Endothelial cell (in vitro differentiated cells): ENCODE measurements around the gene AHRR. TPM values are rescaled to one million over a fixed set of nuclear protein-coding genes. Genes with fewer than 3 reads are reported as not detected.
"Not testable (repeated sequence)": the region's sequence is repeated elsewhere in the genome, so short reads cannot be mapped to it uniquely, and the experiment has no call there.

ENCODE experiments used
- DNase-seq: peaks from one replicate; pipeline ENCODE4 v3.0.0; 2021; ENCODE audit warnings: low spot score
- H3K27ac Mint-ChIP-seq: one replicate; pipeline ENCODE4 v1.8.0; 2021; ENCODE audit warnings: mixed read lengths, inconsistent platforms; ENCODE audit not compliant: unreplicated experiment
- H3K27me3 Mint-ChIP-seq: one replicate; pipeline ENCODE4 v1.8.0; 2021; ENCODE audit warnings: mild to moderate bottlenecking, moderate library complexity, mixed read lengths, inconsistent platforms; ENCODE audit not compliant: unreplicated experiment
- H3K36me3 Mint-ChIP-seq: one replicate; pipeline ENCODE4 v1.8.0; 2021; ENCODE audit warnings: mild to moderate bottlenecking, low read depth, mixed read lengths, inconsistent platforms; ENCODE audit not compliant: unreplicated experiment
- H3K4me1 Mint-ChIP-seq: one replicate; pipeline ENCODE4 v1.8.0; 2021; ENCODE audit warnings: mild to moderate bottlenecking, mixed read lengths, inconsistent platforms; ENCODE audit not compliant: unreplicated experiment
- H3K4me3 Mint-ChIP-seq: one replicate; pipeline ENCODE4 v1.8.0; 2021; ENCODE audit warnings: mild to moderate bottlenecking, mixed read lengths, inconsistent platforms; ENCODE audit not compliant: unreplicated experiment
- H3K9me3 Mint-ChIP-seq: one replicate; pipeline ENCODE4 v1.8.0; 2021; ENCODE audit warnings: mixed read lengths, inconsistent platforms; ENCODE audit not compliant: unreplicated experiment
- total RNA-seq: library from RNA; stranded (reverse); fragmentation: NEBNext Ultra II Directional; extraction: Animal tissue kit (Norgen Biotek cat#: 25700); gene quantifications from one replicate; pipeline ENCODE4 v1.2.1, GENCODE V29; 2021; ENCODE audit not compliant: unreplicated experiment
- TF ChIP-seq, protein P1 (sequence below): fragments of 200-600 bp; sonication (generic); IDR thresholded peaks from one replicate; pipeline ENCODE4 v1.5.0; 2021; ENCODE audit warnings: antibody characterized with exemption; ENCODE audit not compliant: unreplicated experiment

AHRR gene
- total RNA-seq, 1 donor from 2014 or later = 8.7 TPM

DNA sequence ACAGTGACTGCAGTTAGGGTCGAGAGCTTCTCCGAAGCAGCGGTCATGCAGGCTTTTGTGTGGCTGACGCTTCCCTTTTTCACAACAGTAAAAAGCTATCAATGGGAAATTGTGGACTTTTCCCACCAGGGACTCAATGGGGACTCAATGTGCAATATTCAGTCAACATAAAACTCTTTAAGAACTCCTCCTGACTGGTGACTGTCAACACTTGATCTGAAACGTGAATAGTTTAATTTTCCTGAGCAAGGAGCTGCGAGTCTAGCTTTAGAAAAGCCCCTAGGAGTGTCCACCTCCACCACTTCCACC, 150.2 kb downstream of the AHRR start:
- H3K9me3 Mint-ChIP-seq = no peaks in the 10 kb centered on the region
- peaks cover 6% of the 10 kb centered on the region for H3K4me1 Mint-ChIP-seq
- TF ChIP-seq, protein P1, sequence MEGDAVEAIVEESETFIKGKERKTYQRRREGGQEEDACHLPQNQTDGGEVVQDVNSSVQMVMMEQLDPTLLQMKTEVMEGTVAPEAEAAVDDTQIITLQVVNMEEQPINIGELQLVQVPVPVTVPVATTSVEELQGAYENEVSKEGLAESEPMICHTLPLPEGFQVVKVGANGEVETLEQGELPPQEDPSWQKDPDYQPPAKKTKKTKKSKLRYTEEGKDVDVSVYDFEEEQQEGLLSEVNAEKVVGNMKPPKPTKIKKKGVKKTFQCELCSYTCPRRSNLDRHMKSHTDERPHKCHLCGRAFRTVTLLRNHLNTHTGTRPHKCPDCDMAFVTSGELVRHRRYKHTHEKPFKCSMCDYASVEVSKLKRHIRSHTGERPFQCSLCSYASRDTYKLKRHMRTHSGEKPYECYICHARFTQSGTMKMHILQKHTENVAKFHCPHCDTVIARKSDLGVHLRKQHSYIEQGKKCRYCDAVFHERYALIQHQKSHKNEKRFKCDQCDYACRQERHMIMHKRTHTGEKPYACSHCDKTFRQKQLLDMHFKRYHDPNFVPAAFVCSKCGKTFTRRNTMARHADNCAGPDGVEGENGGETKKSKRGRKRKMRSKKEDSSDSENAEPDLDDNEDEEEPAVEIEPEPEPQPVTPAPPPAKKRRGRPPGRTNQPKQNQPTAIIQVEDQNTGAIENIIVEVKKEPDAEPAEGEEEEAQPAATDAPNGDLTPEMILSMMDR = no peak
- H3K27ac Mint-ChIP-seq = peak overlapping the region; percentile 22
- H3K36me3 Mint-ChIP-seq = peaks cover 4% of the 10 kb centered on the region
- H3K27me3 Mint-ChIP-seq = peaks cover 8% of the 10 kb centered on the region
- DNase-seq = no peak
- peak overlapping the region; percentile 65 for H3K4me3 Mint-ChIP-seq

DNA sequence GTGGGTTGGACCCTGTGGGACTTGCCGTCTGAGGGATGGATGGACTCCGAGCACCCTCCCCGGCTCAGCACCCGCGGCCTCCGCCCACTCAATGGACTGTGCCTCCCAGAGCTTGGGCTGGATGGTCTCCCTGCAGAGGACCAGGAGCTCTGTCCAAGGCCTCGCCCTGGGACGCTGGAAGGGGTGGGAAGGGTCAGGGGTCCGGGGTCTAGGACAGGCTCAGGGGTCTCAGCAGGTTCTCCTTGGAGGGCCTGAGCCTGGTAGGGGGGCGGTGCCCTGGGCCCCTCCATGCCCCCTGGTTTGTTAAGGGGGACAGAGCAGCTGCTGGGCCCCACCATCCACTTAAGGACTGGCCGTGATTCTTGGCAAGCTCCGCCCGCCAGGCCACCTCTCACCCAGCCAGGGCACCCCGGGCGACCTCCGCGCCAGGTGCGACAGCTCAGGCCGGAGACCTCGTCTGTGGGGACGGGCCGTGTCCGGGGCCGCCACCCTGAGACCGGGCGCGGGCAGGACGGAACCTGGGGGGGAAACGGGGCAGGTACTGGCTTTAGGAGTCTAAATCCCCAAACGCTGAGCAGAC, 150.7 kb downstream of the AHRR start:
- Mint-ChIP-seq H3K36me3 (peaks cover 4% of the 10 kb centered on the region), H3K27ac (peak overlapping the region; percentile 22), H3K27me3 (peaks cover 10% of the 10 kb centered on the region), H3K4me3 (peak overlapping the region; percentile 65), H3K9me3 (no peaks in the 10 kb centered on the region), H3K4me1 (peaks cover 6% of the 10 kb centered on the region)
- TF ChIP-seq, protein P1 = no peak
- no peak for DNase-seq

DNA sequence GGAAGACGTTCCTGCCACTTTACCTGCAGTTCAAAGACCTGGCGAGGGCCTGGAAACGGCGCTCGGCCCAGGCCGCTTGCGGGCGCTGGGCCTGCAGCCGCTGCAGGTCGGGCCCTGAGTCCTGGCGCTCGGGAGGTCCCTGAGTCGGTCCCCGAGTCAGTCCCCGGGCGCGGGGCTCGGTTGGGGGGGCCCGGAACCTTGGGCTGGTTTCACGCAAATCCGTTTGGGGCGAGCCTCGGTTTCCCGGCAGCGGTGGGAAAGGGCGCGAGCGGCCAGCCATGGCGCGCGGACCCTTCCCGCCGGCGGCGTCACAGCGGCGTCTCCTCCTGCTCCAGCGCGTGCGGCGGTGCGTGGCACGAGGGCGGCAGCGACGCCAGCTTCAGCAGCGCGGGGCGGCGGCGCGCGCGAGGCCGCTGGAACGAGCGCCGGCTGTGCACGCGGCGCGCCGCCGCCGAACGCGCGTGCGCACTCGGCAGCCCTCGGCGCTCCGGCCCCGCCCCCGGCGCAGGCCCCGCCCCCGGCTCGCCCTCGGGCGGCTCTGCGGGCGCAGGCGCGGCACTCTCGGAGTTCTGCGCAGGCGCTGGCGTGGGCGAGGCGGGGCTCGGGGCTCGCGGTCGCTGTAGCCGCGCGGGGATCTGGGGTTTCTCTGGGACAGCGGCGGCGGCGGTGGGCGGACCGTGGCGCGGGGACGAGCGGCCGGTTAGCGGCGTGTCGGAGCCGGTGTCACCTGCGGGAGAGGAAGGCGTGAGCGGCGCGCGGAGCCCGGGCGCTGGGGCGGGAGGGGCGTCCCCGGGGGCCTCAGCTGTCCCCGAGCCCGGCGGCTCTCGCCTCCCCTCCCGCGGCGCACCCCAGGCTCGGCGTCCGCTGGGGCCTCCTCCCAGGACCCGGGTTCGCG, 151.4 kb downstream of the AHRR start:
- peak; percentile 89 for DNase-seq
- TF ChIP-seq, protein P1 = no peak
- Mint-ChIP-seq H3K4me1 (peaks cover 6% of the 10 kb centered on the region), H3K36me3 (peaks cover 4% of the 10 kb centered on the region), H3K27ac (no peak overlapping the region), H3K27me3 (peaks cover 15% of the 10 kb centered on the region), H3K4me3 (no peak overlapping the region), H3K9me3 (no peaks in the 10 kb centered on the region)

DNA sequence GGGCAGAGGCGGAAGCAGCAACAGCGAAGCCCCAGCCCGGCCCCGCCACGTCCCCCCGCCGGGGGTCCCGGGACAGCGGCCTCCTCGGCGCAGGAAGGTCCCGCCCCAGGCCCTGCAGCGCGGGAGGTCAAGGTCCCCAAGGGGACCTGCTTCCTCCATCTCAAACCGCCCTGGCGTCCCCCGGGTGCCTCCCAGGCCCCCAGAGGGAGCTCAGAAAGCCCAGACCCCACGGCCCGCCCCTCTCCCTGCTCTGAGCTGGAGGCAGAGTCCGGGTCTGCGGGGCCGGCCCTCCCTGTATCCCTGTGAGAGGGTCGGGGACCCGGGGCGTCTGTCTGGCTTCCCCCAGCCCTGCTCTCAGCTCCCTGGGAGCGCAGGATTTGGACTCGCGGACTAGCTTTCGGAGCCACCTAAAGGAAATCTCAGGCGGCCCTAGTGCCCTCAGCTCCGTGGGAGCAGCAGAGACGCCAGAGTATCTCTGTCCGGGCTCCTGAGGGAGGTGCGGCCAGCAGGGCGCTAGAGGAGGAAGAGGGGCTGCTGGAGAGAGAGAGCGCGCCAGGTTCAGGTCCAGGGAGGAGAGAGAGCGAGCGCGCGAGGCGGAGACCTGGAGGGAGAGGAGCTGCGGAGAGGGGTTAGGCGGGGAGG, 152.2 kb downstream of the AHRR start:
- peaks cover 6% of the 10 kb centered on the region for H3K4me1 Mint-ChIP-seq
- TF ChIP-seq, protein P1 = no peak
- peaks cover 4% of the 10 kb centered on the region for H3K36me3 Mint-ChIP-seq
- peak overlapping the region; percentile 86 for H3K4me3 Mint-ChIP-seq
- H3K27ac Mint-ChIP-seq = peak overlapping the region; percentile 42
- peak; percentile 44 for DNase-seq
- peaks cover 15% of the 10 kb centered on the region for H3K27me3 Mint-ChIP-seq
- no peaks in the 10 kb centered on the region for H3K9me3 Mint-ChIP-seq

DNA sequence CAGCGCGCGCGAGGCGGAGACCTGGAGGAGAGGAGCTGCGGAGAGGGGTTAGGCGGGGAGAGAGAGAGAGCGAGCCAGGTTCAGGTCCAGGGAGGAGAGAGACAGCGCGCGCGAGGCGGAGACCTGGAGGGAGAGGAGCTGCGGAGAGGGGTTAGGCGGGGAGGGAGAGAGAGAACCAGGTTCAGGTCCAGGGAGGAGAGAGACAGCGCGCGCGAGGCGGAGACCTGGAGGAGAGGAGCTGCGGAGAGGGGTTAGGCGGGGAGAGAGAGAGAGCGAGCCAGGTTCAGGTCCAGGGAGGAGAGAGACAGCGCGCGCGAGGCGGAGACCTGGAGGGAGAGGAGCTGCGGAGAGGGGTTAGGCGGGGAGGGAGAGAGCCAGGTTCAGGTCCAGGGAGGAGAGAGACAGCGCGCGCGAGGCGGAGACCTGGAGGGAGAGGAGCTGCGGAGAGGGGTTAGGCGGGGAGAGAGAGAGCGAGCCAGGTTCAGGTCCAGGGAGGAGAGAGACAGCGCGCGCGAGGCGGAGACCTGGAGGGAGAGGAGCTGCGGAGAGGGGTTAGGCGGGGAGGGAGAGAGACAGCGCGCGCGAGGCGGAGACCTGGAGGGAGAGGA, 152.8 kb downstream of the AHRR start:
- not testable (repeated sequence) for H3K9me3 Mint-ChIP-seq, DNase-seq, H3K27ac Mint-ChIP-seq, H3K4me3 Mint-ChIP-seq, H3K4me1 Mint-ChIP-seq, H3K36me3 Mint-ChIP-seq
- H3K27me3 Mint-ChIP-seq = peaks cover 15% of the 10 kb centered on the region
